ENCODE data around the gene PODNL1.

DNA sequence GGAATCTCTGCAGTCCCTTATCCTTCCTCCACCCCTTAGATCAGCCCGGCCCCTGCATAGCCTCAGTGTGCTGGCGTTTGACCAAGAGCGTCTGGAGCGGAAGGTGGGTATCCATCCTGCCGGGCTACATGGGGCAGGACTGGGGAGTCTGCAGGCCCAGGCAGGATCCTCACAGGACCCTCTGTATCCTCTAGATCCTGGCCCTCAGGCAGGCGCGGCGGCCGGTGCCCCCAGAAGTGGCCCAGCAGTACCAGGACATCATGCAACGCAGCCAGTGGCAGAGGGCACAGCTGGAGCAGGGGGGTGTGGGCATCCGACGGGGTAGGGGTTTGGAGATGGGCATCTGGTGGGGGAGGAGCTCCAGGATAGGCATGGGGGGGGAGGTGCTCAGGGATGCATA is 8.9 kb downstream of the PODNL1 start:
- TF ChIP-seq, protein P1, sequence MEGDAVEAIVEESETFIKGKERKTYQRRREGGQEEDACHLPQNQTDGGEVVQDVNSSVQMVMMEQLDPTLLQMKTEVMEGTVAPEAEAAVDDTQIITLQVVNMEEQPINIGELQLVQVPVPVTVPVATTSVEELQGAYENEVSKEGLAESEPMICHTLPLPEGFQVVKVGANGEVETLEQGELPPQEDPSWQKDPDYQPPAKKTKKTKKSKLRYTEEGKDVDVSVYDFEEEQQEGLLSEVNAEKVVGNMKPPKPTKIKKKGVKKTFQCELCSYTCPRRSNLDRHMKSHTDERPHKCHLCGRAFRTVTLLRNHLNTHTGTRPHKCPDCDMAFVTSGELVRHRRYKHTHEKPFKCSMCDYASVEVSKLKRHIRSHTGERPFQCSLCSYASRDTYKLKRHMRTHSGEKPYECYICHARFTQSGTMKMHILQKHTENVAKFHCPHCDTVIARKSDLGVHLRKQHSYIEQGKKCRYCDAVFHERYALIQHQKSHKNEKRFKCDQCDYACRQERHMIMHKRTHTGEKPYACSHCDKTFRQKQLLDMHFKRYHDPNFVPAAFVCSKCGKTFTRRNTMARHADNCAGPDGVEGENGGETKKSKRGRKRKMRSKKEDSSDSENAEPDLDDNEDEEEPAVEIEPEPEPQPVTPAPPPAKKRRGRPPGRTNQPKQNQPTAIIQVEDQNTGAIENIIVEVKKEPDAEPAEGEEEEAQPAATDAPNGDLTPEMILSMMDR (IDR thresholded peaks at IDR 0.05) = no peak
- no peak for TF ChIP-seq POLR2A (IDR thresholded peaks at IDR 0.05)

Data from right lobe of liver (tissue), 4 donors.